NCI-H1417 (cell line): ENCODE data around the gene POTEH.
"Not testable (repeated sequence)": the region's sequence is repeated elsewhere in the genome, so short reads cannot be mapped to it uniquely, and the experiment has no call there.

Source experiments
- DNase-seq, 3 experiments: peaks; one replicate each; lab custom pipeline; 2025; lab: John Stamatoyannopoulos, UW

The POTEH gene

DNA sequence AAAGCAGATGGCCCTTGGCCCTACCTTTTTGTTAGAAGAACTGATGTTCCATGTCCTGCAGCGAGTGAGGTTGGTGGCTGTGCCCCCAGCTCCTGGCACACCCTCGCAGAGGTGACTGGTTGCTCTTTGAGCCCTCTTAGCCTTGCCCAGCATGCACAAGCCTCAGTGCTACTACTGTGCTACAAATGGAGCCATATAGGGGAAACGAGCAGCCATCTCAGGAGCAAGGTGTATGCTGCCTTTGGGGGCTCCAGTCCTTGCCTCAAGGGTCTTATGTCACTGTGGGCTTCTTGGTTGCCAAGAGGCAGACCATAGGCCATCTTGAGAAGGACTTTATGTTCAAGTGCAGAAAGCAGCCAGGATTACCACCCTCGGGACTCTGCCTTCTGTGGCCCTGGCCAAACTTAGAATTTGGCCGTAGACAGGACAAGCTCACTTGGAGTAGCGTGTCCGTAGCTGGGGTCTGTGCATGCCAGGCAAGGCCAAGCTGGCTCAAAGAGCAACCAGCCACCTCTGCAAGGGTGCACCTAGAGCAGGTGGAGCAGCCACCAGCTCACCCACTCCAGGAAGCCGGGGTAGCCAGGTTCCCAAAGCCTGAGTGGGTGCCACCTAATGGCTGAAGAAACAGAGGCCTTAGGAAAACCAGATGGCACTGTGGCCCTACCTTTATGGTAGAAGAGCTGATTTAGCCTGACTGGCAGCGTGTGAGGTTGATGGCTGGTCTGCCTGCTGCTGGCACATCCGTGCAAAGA is 48.5 kb downstream of the POTEH start:
- not testable (repeated sequence) for DNase-seq

- DNase-seq: not testable (repeated sequence)
Observed at GRCh38 chr22:15738909-15739391, 49.1 kb downstream of the POTEH start.

DNA sequence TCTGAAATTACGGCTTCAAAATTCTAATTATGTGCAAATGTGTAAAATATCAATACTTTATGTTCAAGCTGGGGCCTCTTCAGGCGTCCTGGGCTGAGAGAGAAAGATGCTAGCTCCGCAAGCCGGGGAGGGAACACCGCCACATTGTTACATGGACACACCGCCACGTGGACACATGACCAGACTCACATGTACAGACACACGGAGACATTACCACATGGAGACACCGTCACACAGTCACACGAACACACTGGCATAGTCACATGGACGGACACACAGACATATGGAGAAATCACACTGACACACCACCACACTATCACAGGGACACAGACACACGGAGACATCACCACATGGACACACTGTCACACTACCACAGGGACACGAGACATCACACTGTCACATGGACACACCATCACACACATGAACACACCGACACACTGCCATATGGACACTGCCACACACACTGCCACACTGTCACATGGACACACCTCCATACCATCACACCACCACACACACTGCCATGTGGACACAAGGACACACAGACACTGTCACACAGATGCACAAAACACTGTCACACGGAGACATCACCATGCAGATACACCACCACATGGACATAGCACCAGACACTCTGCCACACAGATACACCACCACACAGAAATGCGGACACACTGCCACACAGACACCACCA is 58.0 kb downstream of the POTEH start:
- not testable (repeated sequence) for DNase-seq

GRCh38 chr22:15749181-15749970 is 59.5 kb downstream of the POTEH start:
- not testable (repeated sequence) for DNase-seq

GRCh38 chr22:15759443-15760097 is 69.7 kb downstream of the POTEH start:
- DNase-seq: not testable (repeated sequence)

- not testable (repeated sequence) for DNase-seq
Observed at GRCh38 chr22:15760388-15761150, 70.7 kb downstream of the POTEH start.

- DNase-seq: not testable (repeated sequence)
Observed at GRCh38 chr22:15761151-15761777, 71.4 kb downstream of the POTEH start.

GRCh38 chr22:15763559-15763958 is 73.7 kb downstream of the POTEH start:
- DNase-seq: not testable (repeated sequence)
